ENCODE measurements around the gene YWHAQ. TPM values are rescaled to one million over a fixed set of nuclear protein-coding genes. Genes with fewer than 3 reads are reported as not detected.
A peak's percentile ranks its signal among the peaks of the same experiment; 100 is the strongest.
"Not testable (repeated sequence)": the region's sequence is repeated elsewhere in the genome, so short reads cannot be mapped to it uniquely, and the experiment has no call there.

YWHAQ gene
- total RNA-seq, 1 donor, result 242 TPM

GRCh38 chr2:9613291-9613690 is 17.5 kb downstream of the YWHAQ start:
- H4K20me1 ChIP-seq (ENCODE audit: insufficient read depth, low read length), result peaks cover 89% of the 10 kb centered on the region

GRCh38 chr2:9611549-9611912 is 19.3 kb downstream of the YWHAQ start:
- not testable (repeated sequence) for H3K27me3 ChIP-seq (ENCODE audit: insufficient read depth, low read length); H3K9me3 ChIP-seq (ENCODE audit: low read depth, low read length); H3K4me2 ChIP-seq (ENCODE audit: insufficient read depth, low read length); DNase-seq (ENCODE audit: insufficient read length, low spot score, missing footprints); H3K4me3 ChIP-seq (ENCODE audit: insufficient read depth, low read length); H3K36me3 ChIP-seq (ENCODE audit: insufficient read depth, low read length); H2AFZ ChIP-seq (ENCODE audit: low read length)
- peaks cover 97% of the 10 kb centered on the region for H3K79me2 ChIP-seq (ENCODE audit: insufficient read depth, low read length)
- H4K20me1 ChIP-seq (ENCODE audit: insufficient read depth, low read length), result peaks cover 88% of the 10 kb centered on the region
- H3K4me1 ChIP-seq (ENCODE audit: insufficient read depth, low read length), result peaks cover 59% of the 10 kb centered on the region
- peak overlapping the region; percentile 68 for H3K27ac ChIP-seq (ENCODE audit: low read depth, low read length)

More at GRCh38 chr2:9613291-9613690, 17.5 kb downstream of the YWHAQ start:
- Histone ChIP-seq H3K27me3 (ENCODE audit: insufficient read depth, low read length) (no peaks in the 10 kb centered on the region), H3K79me2 (ENCODE audit: insufficient read depth, low read length) (peaks cover 99% of the 10 kb centered on the region), H3K9me3 (ENCODE audit: low read depth, low read length) (no peaks in the 10 kb centered on the region), H3K4me1 (ENCODE audit: insufficient read depth, low read length) (peaks cover 57% of the 10 kb centered on the region), H2AFZ (ENCODE audit: low read length) (no peak overlapping the region), H3K4me2 (ENCODE audit: insufficient read depth, low read length) (peak overlapping the region; percentile 53), H3K4me3 (ENCODE audit: insufficient read depth, low read length) (peak overlapping the region; percentile 25), H3K27ac (ENCODE audit: low read depth, low read length) (peak overlapping the region; percentile 68), H3K36me3 (ENCODE audit: insufficient read depth, low read length) (peaks cover 11% of the 10 kb centered on the region)
- TF ChIP-seq CTCF (IDR thresholded peaks at IDR 0.05; ENCODE audit: extremely low read depth, low read depth, low read length), result no peak
- DNase-seq (ENCODE audit: insufficient read length, low spot score, missing footprints), result peak; percentile 46

- H3K79me2 ChIP-seq (ENCODE audit: insufficient read depth, low read length), result peaks cover 97% of the 10 kb centered on the region
- no peaks in the 10 kb centered on the region for H3K9me3 ChIP-seq (ENCODE audit: low read depth, low read length)
- peak overlapping the region; percentile 68 for H3K27ac ChIP-seq (ENCODE audit: low read depth, low read length)
- peaks cover 5% of the 10 kb centered on the region for H3K36me3 ChIP-seq (ENCODE audit: insufficient read depth, low read length)
- no peak overlapping the region for H3K4me2 ChIP-seq (ENCODE audit: insufficient read depth, low read length)
- peaks cover 58% of the 10 kb centered on the region for H3K4me1 ChIP-seq (ENCODE audit: insufficient read depth, low read length)
- H3K27me3 ChIP-seq (ENCODE audit: insufficient read depth, low read length), result no peaks in the 10 kb centered on the region
- no peak overlapping the region for H3K4me3 ChIP-seq (ENCODE audit: insufficient read depth, low read length)
- no peak for TF ChIP-seq CTCF (IDR thresholded peaks at IDR 0.05; ENCODE audit: extremely low read depth, low read depth, low read length)
- peaks cover 88% of the 10 kb centered on the region for H4K20me1 ChIP-seq (ENCODE audit: insufficient read depth, low read length)
- H2AFZ ChIP-seq (ENCODE audit: low read length), result no peak overlapping the region
- no peak for DNase-seq (ENCODE audit: insufficient read length, low spot score, missing footprints)
Observed at GRCh38 chr2:9610781-9611548, 19.8 kb downstream of the YWHAQ start.

- not testable (repeated sequence) for H3K36me3 ChIP-seq (ENCODE audit: insufficient read depth, low read length); H3K9me3 ChIP-seq (ENCODE audit: low read depth, low read length); H2AFZ ChIP-seq (ENCODE audit: low read length); H3K27me3 ChIP-seq (ENCODE audit: insufficient read depth, low read length); DNase-seq (ENCODE audit: insufficient read length, low spot score, missing footprints)
- Histone ChIP-seq H3K4me2 (ENCODE audit: insufficient read depth, low read length) (peak overlapping the region; percentile 76), H4K20me1 (ENCODE audit: insufficient read depth, low read length) (peaks cover 80% of the 10 kb centered on the region), H3K4me1 (ENCODE audit: insufficient read depth, low read length) (peaks cover 35% of the 10 kb centered on the region), H3K27ac (ENCODE audit: low read depth, low read length) (peak overlapping the region; percentile 73), H3K4me3 (ENCODE audit: insufficient read depth, low read length) (peak overlapping the region; percentile 44), H3K79me2 (ENCODE audit: insufficient read depth, low read length) (peaks cover 97% of the 10 kb centered on the region)
Observed at GRCh38 chr2:9608491-9608890, 22.3 kb downstream of the YWHAQ start.

GRCh38 chr2:9602412-9602811 is 28.4 kb downstream of the YWHAQ start:
- no peak for TF ChIP-seq CTCF (IDR thresholded peaks at IDR 0.05; ENCODE audit: extremely low read depth, low read depth, low read length)
- Histone ChIP-seq H3K36me3 (ENCODE audit: insufficient read depth, low read length) (peaks cover 29% of the 10 kb centered on the region), H3K27me3 (ENCODE audit: insufficient read depth, low read length) (no peaks in the 10 kb centered on the region), H3K4me2 (ENCODE audit: insufficient read depth, low read length) (no peak overlapping the region), H2AFZ (ENCODE audit: low read length) (no peak overlapping the region), H3K4me1 (ENCODE audit: insufficient read depth, low read length) (no peaks in the 10 kb centered on the region), H3K79me2 (ENCODE audit: insufficient read depth, low read length) (peaks cover 98% of the 10 kb centered on the region), H3K4me3 (ENCODE audit: insufficient read depth, low read length) (no peak overlapping the region), H3K27ac (ENCODE audit: low read depth, low read length) (no peak overlapping the region), H3K9me3 (ENCODE audit: low read depth, low read length) (peaks cover 10% of the 10 kb centered on the region), H4K20me1 (ENCODE audit: insufficient read depth, low read length) (peaks cover 57% of the 10 kb centered on the region)
- DNase-seq (ENCODE audit: insufficient read length, low spot score, missing footprints), result no peak

Measured in osteoblast (primary cell).